Hematopoietic multipotent progenitor cell treated with erythropoietin and hydrocortisone succinate and interleukin-3 and kit ligand, for 17 days (in vitro differentiated cells): ENCODE data around the gene GON7.
"Not testable (repeated sequence)": the region's sequence is repeated elsewhere in the genome, so short reads cannot be mapped to it uniquely, and the experiment has no call there.

ENCODE experiments used
- DNase-seq: peaks from one replicate; pipeline ENCODE4 v3.0.0-alpha.2; 2015; ENCODE audit warnings: low spot score

GON7 gene

GRCh38 chr14:93206793-93207467 lies at the start of gene GON7, which contains the start of gene UBR7:
TSS of gene GON7 (minus strand) at chr14:93207065. CDS start at chr14:93207037, 28 bp downstream.
TSS of gene UBR7 (plus strand) at chr14:93207256. CDS start at chr14:93207292, 36 bp downstream.
- DNase-seq: peak; percentile 93

GRCh38 chr14:93249128-93249831 lies 42.4 kb upstream of the GON7 start:
- no peak for DNase-seq

DNA sequence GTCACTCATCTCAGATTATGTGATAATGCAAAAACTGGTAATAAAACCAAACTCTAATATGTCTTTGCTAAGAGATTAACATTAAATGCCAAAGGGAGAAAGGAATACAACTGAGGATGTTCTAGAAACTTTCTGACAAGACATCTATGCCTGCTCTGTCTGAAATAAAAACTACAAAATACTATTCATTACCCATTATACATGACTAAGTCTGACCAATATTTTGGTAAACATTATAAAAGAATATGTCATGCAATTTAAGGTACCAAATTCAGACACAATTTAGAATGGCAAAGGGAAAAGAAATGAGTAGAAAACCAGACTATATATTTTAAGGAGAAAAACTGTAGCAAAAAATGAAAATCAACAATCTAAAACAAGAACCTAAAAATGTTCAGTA lies 39.7 kb upstream of the GON7 start:
- no peak for DNase-seq

DNA sequence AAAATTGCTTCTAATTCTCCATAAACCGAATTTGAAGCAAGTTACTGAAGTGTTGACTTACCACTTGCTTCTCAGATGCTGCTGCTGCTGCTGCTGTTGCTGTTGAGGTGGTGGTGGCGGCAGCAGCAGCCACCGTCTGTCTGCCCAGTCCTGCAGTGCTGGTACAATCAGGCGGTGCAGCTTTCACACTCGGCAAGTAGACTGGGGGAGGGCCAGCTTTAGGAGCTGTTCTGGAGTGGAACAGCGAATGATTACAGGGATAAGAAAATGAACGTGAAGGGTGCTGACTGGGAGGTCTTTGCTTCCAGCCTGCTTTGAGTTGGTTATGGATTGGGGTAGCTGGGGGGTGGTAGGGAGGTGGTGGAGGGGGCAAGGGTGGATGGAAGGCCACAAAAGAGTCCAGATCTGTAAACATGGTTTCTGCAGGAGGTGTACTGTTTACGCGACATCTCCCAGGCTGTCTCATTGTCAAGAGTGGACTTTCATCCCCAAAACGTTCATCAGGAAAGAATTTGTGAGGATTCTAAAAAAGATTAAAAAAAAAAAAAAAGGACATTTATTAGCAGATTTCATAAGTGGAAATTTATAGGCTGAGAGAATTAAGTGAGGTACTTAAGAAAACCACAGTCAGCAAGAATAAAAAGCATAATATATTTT lies 39.0 kb upstream of the GON7 start:
- DNase-seq: no peak

DNA sequence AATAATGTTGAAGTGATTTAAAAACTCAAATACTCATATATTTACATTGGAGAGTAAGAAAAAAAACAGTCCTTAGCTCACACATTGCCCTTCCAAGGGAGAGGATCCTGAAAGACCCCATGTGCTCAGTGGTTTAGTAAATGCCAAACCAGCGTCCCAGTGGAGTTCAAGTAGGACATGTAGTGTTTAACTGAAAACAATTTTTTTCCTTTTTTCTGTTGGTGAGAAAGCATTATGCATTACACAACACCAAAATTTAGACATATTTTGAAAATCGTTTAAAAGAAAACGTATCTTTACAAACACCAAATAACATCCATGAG lies 33.8 kb upstream of the GON7 start:
- DNase-seq: no peak

- no peak for DNase-seq
Observed at GRCh38 chr14:93239869-93240677, 33.2 kb upstream of the GON7 start.

GRCh38 chr14:93234798-93235197 lies 27.9 kb upstream of the GON7 start:
- DNase-seq: no peak

- not testable (repeated sequence) for DNase-seq
Observed at GRCh38 chr14:93233078-93233477, 26.2 kb upstream of the GON7 start.

DNA sequence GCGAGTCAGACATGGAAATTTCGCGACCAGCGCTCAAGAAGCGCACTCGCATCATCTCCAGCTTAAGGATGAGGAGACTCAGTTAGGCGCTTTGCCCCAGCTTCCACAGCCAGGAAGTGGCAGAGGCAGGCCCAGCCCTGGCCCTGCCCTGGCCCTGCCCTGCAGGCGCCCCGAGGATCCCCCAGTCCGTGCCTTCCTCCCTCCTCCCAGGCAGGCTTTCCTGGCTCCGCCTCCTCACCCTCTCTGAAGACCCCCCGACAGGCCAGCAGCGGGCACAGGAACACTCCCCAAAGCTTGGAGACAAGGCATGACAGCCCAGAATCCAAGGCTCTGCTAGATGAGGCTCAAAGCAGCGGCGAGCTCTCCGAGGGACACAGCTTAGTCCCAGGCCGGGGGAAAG lies 25.3 kb upstream of the GON7 start:
- DNase-seq: no peak

GRCh38 chr14:93231129-93231979 lies 24.5 kb upstream of the GON7 start:
- DNase-seq: no peak

- DNase-seq: no peak
Observed at GRCh38 chr14:93230539-93230938, 23.7 kb upstream of the GON7 start.

DNA sequence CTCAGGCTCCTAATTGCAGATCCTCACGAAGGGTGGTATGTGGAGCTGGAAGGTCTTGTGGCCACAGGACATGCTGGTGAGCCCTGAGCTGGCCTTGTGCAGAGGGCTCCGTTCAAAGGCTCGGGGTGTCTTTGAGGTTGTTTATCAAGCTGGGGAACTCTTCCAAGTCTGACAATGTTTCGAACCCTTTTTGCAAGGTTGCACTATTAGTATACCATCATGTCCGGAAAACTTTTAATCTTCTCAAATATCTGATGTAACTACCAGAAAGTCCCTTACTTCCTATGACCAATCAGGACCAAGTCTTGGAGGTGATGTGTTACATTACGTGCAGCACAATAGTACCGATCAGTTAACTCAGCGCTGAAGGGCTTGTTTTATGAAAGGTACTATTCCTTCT lies 21.7 kb upstream of the GON7 start:
- DNase-seq: no peak

- no peak for DNase-seq
Observed at GRCh38 chr14:93223565-93223964, 16.7 kb upstream of the GON7 start.

- DNase-seq: no peak
Observed at GRCh38 chr14:93220509-93220908, 13.6 kb upstream of the GON7 start.

DNA sequence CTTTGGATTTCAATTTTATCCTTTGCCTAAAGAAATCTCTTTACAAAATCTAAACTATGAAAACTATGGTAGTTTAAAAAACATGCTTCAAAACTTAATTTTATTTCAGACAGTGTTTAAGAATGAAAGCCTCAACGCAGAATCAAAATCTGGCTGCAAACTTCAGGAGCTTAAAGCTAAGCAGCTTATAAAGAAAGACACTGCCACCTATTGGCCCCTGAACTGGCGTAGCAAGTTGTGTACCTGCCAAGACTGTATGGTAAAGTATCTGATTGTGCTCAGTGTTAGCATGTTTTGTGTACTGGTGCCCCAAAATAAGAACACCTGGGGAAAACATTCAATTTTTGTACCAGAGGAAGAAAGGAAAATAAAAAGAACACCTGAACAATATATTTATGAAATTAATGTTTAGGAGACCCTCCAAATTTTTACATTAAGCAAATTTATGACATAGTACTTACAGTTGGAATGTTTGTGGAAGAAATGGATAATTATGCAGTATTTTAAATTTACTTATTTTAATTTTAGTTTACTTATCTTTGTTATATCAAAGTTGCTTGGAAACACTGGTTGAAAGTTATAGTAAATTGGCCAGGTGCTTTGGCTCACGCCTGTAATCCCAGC lies 12.3 kb upstream of the GON7 start:
- DNase-seq: peak; percentile 77

- no peak for DNase-seq
Observed at GRCh38 chr14:93214598-93214997, 7.7 kb upstream of the GON7 start.

- no peak for DNase-seq
Observed at GRCh38 chr14:93212432-93212831, 5.6 kb upstream of the GON7 start.

DNA sequence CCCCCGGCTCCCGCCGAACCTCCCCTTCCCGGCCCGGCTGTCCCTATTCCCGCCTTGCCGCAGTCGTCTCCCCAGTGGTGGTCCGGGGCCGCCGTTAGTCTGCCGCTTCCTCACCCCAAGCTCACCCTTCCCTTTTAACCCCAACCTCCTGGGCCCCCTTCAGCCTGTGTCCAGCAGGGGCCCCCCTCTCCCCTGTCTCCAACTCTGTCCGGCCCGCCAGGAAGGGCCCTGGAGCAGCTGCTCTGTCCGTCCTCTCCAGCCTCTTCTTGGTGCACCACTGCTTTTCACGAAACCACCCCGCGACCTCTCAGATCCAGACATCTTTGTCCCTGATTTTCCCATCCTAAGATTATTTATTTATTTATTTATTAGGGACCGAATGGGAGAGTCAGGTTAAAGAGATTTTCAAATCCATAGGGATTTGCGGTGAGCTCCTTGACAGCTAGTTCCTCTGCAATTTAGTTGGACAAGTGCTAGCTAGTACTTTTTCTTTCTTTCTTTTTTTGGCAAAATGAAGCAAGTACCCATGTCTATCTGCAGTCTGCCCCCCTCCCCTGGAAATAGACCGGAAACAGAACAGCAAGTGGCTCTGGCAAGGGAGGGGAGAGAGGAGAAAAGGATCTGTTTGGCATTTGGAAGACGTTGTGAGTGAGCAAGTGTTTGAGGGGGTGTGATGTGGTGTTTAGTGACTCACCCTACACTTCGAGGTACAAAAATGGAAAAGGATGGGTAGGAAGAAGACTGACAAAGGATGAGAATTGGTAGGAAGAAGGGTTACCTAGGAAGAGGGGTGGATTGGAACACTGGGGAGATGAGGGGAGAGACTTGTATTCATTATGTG lies 823 bp upstream of the GON7 start:
- DNase-seq: peak; percentile 54

DNA sequence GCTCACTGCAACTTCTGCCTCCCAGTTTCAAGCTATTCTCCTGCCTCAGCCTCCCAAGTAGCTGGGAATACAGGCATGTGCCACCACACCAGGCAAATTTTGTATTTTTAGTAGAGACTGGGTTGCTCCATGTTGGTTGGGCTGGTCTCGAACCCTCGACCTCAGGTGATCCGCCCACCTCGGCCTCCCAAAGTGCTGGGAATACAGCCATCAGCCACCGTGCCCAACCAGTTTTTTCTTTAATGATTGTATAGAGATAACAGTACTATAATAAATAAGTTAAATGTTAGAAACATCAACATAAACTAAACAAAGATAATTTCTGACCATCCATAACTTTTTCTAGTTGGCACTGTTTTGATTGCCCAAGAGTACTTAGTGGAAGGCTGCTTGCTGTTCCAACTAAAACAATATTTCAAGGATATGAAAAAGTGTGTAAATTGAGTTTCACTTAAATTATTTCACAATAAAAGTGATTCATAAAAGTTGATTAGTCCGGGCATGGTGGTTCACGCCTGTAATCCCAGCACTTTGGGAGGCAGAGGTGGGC lies 5.6 kb downstream of the GON7 start:
- no peak for DNase-seq

DNA sequence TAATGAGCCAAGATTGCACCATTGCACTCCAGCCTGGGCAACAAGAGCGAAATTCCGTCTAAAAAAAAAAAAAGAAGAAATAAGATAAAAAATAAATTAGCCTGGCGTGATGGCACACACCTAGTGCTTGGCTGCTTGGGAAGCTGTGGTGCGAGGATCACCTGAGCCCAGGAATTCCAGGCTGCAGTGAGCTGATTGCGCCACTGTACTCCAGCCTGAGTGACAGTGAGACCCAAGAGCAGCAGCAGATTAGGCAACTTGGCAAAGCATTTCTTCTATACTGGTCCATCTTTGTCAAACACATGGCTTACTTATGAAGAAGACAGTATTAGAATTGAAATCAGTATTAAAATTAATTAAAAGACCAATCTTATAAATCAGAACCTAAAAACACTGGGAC lies 6.3 kb downstream of the GON7 start:
- DNase-seq: no peak
